Gastrocnemius medialis (tissue), 4 donors: Measurements from ENCODE around the gene SLC5A7. TPM values are rescaled to one million over a fixed set of nuclear protein-coding genes. Genes with fewer than 3 reads are reported as not detected.

ENCODE experiments used
- ATAC-seq, 2 donors: fragments of 150-250 bp; one replicate each; pipeline ENCODE4 v1.9.1; 2016
- DNase-seq, 2 donors: peaks; one replicate each; pipeline ENCODE4 v3.0.0-alpha.2; 2019
- H3K27ac ChIP-seq, 4 donors: fragments of 200-600 bp; sonication (generic); 1 replicate in 1 of 4; 2 replicates in 3 of 4; pipeline ENCODE4 v1.5.1; 2016 to 2018; ENCODE audit warnings: mild to moderate bottlenecking in 2 of 4, moderate library complexity in 1 of 4
- H3K27me3 ChIP-seq, 3 donors: fragments of 200-600 bp; sonication (generic) in 2 of 3; 1 replicate in 1 of 3; 2 replicates in 2 of 3; pipeline versions ENCODE4 v1.5.1 to v1.6.0; 2016 to 2019; ENCODE audit warnings: mild to moderate bottlenecking in 1 of 3, moderate library complexity in 1 of 3
- H3K36me3 ChIP-seq, 2 donors: fragments of 200-600 bp; sonication (generic) in 1 of 2; one replicate each; pipeline ENCODE4 v1.5.1; 2017 to 2018
- H3K4me1 ChIP-seq, 2 donors: fragments of 200-600 bp; sonication (generic) in 1 of 2; one replicate each; pipeline ENCODE4 v1.5.1; 2016 to 2017; ENCODE audit warnings: mild to moderate bottlenecking in 2 of 2
- H3K4me3 ChIP-seq, 4 donors: fragments of 200-600 bp; sonication (generic) in 3 of 4; 1 replicate in 1 of 4; 2 replicates in 3 of 4; pipeline ENCODE4 v1.5.1; 2016 to 2019; ENCODE audit warnings: mild to moderate bottlenecking in 2 of 4
- H3K9me3 ChIP-seq, 3 donors: fragments of 200-600 bp; sonication (generic) in 2 of 3; 1 replicate in 1 of 3; 2 replicates in 2 of 3; pipeline ENCODE4 v1.5.1; 2016 to 2019
- POLR2A ChIP-seq, 2 donors: fragments of 450-650 bp; IDR thresholded peaks; one replicate each; pipeline ENCODE4 v1.6.1; 2017; ENCODE audit warnings: antibody characterized with exemption in 2 of 2, mild to moderate bottlenecking in 2 of 2, moderate library complexity in 2 of 2
- in situ Hi-C, 4 donors: fragments of 200-750 bp; cut with MboI; loops; one replicate each; pipeline versions ENCODE4 v1.15.0 to v1.8.0; 2017; ENCODE audit warnings: low sequenced_read_pairs in 4 of 4
- intact Hi-C: fragments of 100-400 bp; cut with DNase I; formaldehyde crosslinking; loops from one replicate; pipeline ENCODE4 v1.15.1; 2023; ENCODE audit warnings: low total_unique reads
- total RNA-seq, 4 donors: library from RNA; depleted of rRNA; stranded (reverse); fragments of >200 nt; gene quantifications; one replicate each; pipeline versions ENCODE4 v1.1.0 to v1.2.3, GENCODE V29; 2016
- TF ChIP-seq, protein P1 (sequence below), 5 experiments: fragments of 450-650 bp in 3 of 5; fragments of 200-600 bp in 2 of 5; sonication (generic) in 2 of 5; IDR thresholded peaks in 4 of 5; conservative IDR thresholded peaks in 1 of 5; 1 replicate in 4 of 5; 2 replicates in 1 of 5; pipeline ENCODE4 v1.5.1; 2016 to 2019; ENCODE audit warnings: antibody characterized with exemption in 5 of 5, mild to moderate bottlenecking in 3 of 5, moderate library complexity in 3 of 5

Gene SLC5A7
- total RNA-seq: under 1 TPM in 1 of 4 donors, not detected in 3; 0.04 TPM

DNA sequence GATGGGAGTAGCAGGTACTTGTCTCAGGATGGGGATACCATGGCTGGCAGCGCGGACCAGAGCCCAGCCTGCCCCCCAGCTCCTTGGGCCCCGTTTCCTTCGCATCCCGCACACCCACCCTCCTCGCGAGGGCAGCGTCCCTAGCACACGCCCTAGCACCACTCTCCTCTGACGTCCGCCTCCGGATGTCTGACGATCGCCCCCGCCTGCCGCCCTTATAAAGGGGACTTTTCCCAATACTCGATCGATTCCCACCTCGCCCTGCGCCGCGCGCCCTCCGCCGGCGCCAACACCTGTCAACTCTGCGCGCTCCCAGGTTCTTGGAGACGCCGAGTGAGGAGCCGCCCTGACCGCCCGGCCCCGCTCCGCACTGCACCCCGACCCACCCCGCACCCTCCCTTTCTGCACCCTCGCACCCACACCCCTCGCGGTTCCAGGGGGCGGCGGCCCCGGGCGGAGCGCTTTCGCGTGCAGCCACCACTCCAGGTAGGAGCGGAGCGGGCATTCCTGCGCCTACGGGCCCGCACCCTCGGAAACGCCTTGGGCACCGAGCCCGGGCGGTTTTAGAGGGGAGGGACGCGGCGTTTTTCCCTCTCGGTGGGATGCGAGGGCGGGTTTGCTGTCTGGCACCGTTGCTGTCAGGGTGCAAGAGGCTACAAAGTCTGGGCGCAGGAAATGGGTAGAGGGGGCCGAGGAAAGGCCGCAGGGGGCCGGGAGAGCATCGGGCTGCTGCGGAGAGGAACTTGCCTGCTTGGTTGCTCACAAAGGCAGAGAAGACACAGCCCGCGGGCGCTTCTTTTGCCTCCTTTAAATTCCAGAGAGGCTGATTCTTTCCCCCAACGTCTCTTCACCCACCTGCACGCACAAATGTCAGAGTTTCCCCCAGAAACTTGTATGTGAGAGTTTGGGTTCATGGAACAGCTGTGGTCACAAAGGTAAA is at the start of gene SLC5A7:
Gene SLC5A7 (plus strand): TSS at position 247 of the 940 bp plus-strand sequence. CDS start 1,632 bp downstream, outside the sequence.
- DNase-seq (no peak), ATAC-seq (no peak)
- Histone ChIP-seq H3K36me3 (no peaks in the 10 kb centered on the region), H3K4me3 (no peak within 1 kb of the TSS), H3K4me1 (no peaks in the 10 kb centered on the region), H3K27me3 (peaks cover 5 to 22% (median 8%) of the 10 kb centered on the region in 3 donors), H3K9me3 (no peaks in the 10 kb centered on the region), H3K27ac (no peak within 1 kb of the TSS)
- intact Hi-C loops (no loop called here), in situ Hi-C loops (no loop called here)
- TF ChIP-seq, protein P1, sequence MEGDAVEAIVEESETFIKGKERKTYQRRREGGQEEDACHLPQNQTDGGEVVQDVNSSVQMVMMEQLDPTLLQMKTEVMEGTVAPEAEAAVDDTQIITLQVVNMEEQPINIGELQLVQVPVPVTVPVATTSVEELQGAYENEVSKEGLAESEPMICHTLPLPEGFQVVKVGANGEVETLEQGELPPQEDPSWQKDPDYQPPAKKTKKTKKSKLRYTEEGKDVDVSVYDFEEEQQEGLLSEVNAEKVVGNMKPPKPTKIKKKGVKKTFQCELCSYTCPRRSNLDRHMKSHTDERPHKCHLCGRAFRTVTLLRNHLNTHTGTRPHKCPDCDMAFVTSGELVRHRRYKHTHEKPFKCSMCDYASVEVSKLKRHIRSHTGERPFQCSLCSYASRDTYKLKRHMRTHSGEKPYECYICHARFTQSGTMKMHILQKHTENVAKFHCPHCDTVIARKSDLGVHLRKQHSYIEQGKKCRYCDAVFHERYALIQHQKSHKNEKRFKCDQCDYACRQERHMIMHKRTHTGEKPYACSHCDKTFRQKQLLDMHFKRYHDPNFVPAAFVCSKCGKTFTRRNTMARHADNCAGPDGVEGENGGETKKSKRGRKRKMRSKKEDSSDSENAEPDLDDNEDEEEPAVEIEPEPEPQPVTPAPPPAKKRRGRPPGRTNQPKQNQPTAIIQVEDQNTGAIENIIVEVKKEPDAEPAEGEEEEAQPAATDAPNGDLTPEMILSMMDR (IDR thresholded peaks at IDR 0.05 in 4 of 5, conservative IDR thresholded peaks at IDR 0.05 in 1 of 5): no peak
- TF ChIP-seq POLR2A (IDR thresholded peaks at IDR 0.05): no peak

DNA sequence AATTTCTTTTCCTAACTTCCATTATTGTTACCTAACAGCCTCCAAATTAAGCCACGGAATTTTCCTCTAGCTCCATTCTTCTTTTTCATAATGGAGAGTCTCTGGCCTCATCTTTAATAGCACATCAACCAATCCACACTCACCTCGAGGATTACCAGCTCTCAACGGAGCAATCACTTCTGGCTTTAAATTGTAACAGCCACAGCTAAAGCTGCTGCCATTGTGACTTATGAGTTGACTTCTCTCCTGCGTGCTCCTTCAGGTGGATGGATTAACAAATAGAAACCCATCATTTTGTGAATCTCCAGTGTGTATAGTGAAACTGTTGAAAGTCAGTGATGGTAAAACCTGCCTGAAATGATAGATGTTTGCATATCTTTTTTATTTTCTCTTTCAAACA is 24.9 kb upstream of the SLC5A7 start:
- Histone ChIP-seq H3K4me1 (no peaks in the 10 kb centered on the region), H3K27ac (no peak overlapping the region), H3K27me3 (no peaks in the 10 kb centered on the region), H3K9me3 (no peaks in the 10 kb centered on the region), H3K4me3 (no peak overlapping the region), H3K36me3 (no peaks in the 10 kb centered on the region)
- in situ Hi-C loops (no loop called here), intact Hi-C loops (no loop called here)
- TF ChIP-seq POLR2A (IDR thresholded peaks at IDR 0.05): no peak
- TF ChIP-seq, protein P1 (IDR thresholded peaks at IDR 0.05 in 4 of 5, conservative IDR thresholded peaks at IDR 0.05 in 1 of 5): no peak
- no peak for DNase-seq
- no peak for ATAC-seq

DNA sequence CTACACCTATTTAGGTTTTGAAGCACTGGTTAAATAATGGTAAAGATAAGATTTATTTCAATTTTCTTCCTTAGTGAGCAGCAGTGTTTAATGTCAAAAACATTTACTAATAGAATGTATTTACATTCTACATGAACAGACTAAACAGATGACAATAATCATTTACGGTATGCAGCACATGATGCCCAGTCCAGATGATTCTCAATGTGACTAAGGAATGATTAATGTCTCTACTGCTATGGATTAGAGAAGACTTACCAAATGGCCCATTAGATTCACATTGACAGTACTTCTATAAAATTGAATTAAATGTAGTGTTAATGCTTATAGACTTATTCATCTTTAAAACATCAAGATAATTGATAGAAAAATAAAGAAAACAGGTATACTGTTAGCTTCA is 22.1 kb upstream of the SLC5A7 start:
- DNase-seq: no peak
- in situ Hi-C loops: no loop called here
- H3K27ac ChIP-seq: no peak overlapping the region

DNA sequence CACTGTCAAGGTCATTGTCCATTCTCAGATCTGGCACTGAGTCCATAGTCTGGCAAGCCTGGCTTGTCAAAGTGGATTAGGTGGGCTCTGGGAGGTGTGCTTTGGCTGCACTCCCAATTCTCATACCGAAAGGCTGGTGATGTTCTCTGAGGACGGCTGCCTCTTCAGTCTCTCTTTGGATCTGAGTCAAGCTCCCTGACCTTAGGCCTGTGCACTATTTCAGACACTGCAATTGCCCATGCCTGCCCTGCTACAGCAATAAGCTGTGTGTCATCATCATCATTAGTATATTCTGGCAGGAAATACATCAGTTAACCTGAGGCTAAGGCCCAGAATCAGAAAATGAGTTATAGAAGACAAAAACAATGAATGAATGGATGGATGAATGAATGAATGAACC is 1.6 kb upstream of the SLC5A7 start:
- no peak for DNase-seq
- Histone ChIP-seq H3K9me3 (no peaks in the 10 kb centered on the region), H3K36me3 (no peaks in the 10 kb centered on the region), H3K4me3 (no peak overlapping the region), H3K27ac (no peak overlapping the region), H3K27me3 (peaks cover 5 to 22% (median 8%) of the 10 kb centered on the region in 3 donors), H3K4me1 (no peaks in the 10 kb centered on the region)
- TF ChIP-seq, protein P1 (IDR thresholded peaks at IDR 0.05 in 4 of 5, conservative IDR thresholded peaks at IDR 0.05 in 1 of 5): no peak
- TF ChIP-seq POLR2A (IDR thresholded peaks at IDR 0.05): no peak
- intact Hi-C loops: no loop called here
- no peak for ATAC-seq
- in situ Hi-C loops: no loop called here

More for the DNA sequence above, 22.1 kb upstream of the SLC5A7 start:
- no peak overlapping the region for H3K4me3 ChIP-seq
- no peak for ATAC-seq
- no peaks in the 10 kb centered on the region for H3K36me3 ChIP-seq
- intact Hi-C loops: no loop called here
- H3K27me3 ChIP-seq: no peaks in the 10 kb centered on the region
- H3K9me3 ChIP-seq: no peaks in the 10 kb centered on the region
- no peaks in the 10 kb centered on the region for H3K4me1 ChIP-seq
- TF ChIP-seq, protein P1 (IDR thresholded peaks at IDR 0.05 in 4 of 5, conservative IDR thresholded peaks at IDR 0.05 in 1 of 5): no peak
- no peak for TF ChIP-seq POLR2A (IDR thresholded peaks at IDR 0.05)
